SK-N-SH (cell line): Measurements from ENCODE around the gene SLC45A1. TPM values are rescaled to one million over a fixed set of nuclear protein-coding genes. Genes with fewer than 3 reads are reported as not detected.

Source experiments
- CTCF ChIA-PET: fragments of 300-600, 350-600 bp; formaldehyde crosslinking; extraction: SDS; loops from one replicate; lab custom pipeline; 2021; lab: Yijun Ruan, JAX
- POLR2A ChIA-PET: fragments of 350-600 bp; sonication (Branson Sonifier 250); formaldehyde crosslinking; extraction: SDS; loops from one replicate; lab custom pipeline; 2020; ENCODE audit warnings: antibody characterized with exemption, inconsistent platforms; lab: Yijun Ruan, JAX
- DNase-seq: peaks from one replicate; pipeline ENCODE4 v3.0.0; 2012
- H2AFZ ChIP-seq: fragments of 200-600 bp; sonication (generic); 2 replicates; pipeline ENCODE4 v1.8.1; 2016; ENCODE audit warnings: antibody characterized with exemption, mild to moderate bottlenecking, low read depth
- H3F3A ChIP-seq: fragments of 200-600 bp; sonication (generic); replicated peaks from 2 replicates; pipeline ENCODE3; 2016; ENCODE audit warnings: antibody characterized with exemption, mild to moderate bottlenecking; ENCODE audit not compliant: insufficient read depth
- H3K27ac ChIP-seq, 2 experiments: fragments of 200-500 bp in 1 of 2; fragments of 200-600 bp in 1 of 2; sonication (Bioruptor generic) in 1 of 2; sonication (generic), shearing (Covaris generic) in 1 of 2; 2 replicates each; pipeline versions ENCODE4 v1.5.1 to v1.6.1; 2014 to 2016; ENCODE audit warnings: low read depth in 2 of 2, inconsistent platforms in 1 of 2, low read length in 1 of 2, mild to moderate bottlenecking in 1 of 2, mixed read lengths in 1 of 2
- H3K27me3 ChIP-seq: fragments of 200-600 bp; sonication (generic), shearing (Covaris generic); 2 replicates; pipeline ENCODE4 v1.6.1; 2016; ENCODE audit warnings: mixed run types; ENCODE audit not compliant: insufficient read depth
- H3K36me3 ChIP-seq, 2 experiments: fragments of 200-500 bp in 1 of 2; fragments of 200-600 bp in 1 of 2; sonication (Bioruptor generic) in 1 of 2; sonication (generic) in 1 of 2; replicated peaks in 1 of 2; 2 replicates each; pipeline versions ENCODE3 to v1.5.1; 2014 to 2016; ENCODE audit warnings: low read length in 1 of 2, mild to moderate bottlenecking in 1 of 2; ENCODE audit not compliant: insufficient read depth in 2 of 2, control insufficient read depth in 1 of 2
- H3K4me1 ChIP-seq, 2 experiments: fragments of 200-500 bp in 1 of 2; fragments of 200-600 bp in 1 of 2; sonication (Bioruptor generic) in 1 of 2; sonication (generic), shearing (Covaris generic) in 1 of 2; 2 replicates each; pipeline versions ENCODE4 v1.5.1 to v1.6.1; 2014 to 2016; ENCODE audit warnings: low read depth in 1 of 2, low read length in 1 of 2, mixed run types in 1 of 2; ENCODE audit not compliant: insufficient read depth in 2 of 2, control insufficient read depth in 1 of 2
- H3K4me2 ChIP-seq: fragments of 200-600 bp; sonication (generic), shearing (Covaris generic); 2 replicates; pipeline ENCODE4 v1.6.1; 2017; ENCODE audit warnings: mixed run types
- H3K4me3 ChIP-seq, 2 experiments: fragments of 200-500 bp in 1 of 2; fragments of 200-600 bp in 1 of 2; sonication (Bioruptor generic) in 1 of 2; sonication (generic), shearing (Covaris generic) in 1 of 2; 2 replicates each; pipeline versions ENCODE4 v1.5.1 to v1.8.1; 2014 to 2016; ENCODE audit warnings: low read depth in 2 of 2, inconsistent platforms in 1 of 2, low read length in 1 of 2, mild to moderate bottlenecking in 1 of 2, mixed read lengths in 1 of 2, moderate library complexity in 1 of 2
- H3K79me2 ChIP-seq: fragments of 200-600 bp; sonication (generic); 2 replicates; pipeline ENCODE4 v1.8.1; 2017; ENCODE audit warnings: mild to moderate bottlenecking; ENCODE audit not compliant: insufficient read depth
- H3K9ac ChIP-seq: fragments of 200-600 bp; sonication (generic); 2 replicates; pipeline ENCODE4 v1.6.1; 2017; ENCODE audit warnings: mixed run types
- H3K9me2 ChIP-seq: fragments of 200-600 bp; sonication (generic); 2 replicates; pipeline ENCODE4 v1.6.1; 2017; ENCODE audit warnings: mixed run types
- H3K9me3 ChIP-seq: fragments of 200-600 bp; sonication (generic); 2 replicates; pipeline ENCODE4 v1.6.1; 2017; ENCODE audit warnings: mixed run types, mild to moderate bottlenecking, moderate library complexity
- H4K20me1 ChIP-seq: fragments of 200-600 bp; sonication (generic); 2 replicates; pipeline ENCODE4 v1.6.1; 2017; ENCODE audit warnings: mild to moderate bottlenecking, mixed run types; ENCODE audit not compliant: insufficient read depth
- JUND ChIP-seq: IDR thresholded peaks from 2 replicates; pipeline ENCODE4 v1.4.0; 2012
- MXI1 ChIP-seq: IDR thresholded peaks from 2 replicates; pipeline ENCODE4 v1.6.1; 2012; ENCODE audit warnings: mild to moderate bottlenecking, low read depth, low read length, improper control_type of control experiment
- NRF1 ChIP-seq: IDR thresholded peaks from 2 replicates; pipeline ENCODE4 v1.6.1; 2012; ENCODE audit warnings: low read depth, mild to moderate bottlenecking, low read length
- POLR2AphosphoS5 ChIP-seq: IDR thresholded peaks from 2 replicates; pipeline ENCODE4 v1.6.1; 2012; ENCODE audit warnings: low read depth, low read length
- RAD21 ChIP-seq: IDR thresholded peaks from 2 replicates; pipeline ENCODE4 v1.6.1; 2012; ENCODE audit warnings: mild to moderate bottlenecking, low read length
- SIN3A ChIP-seq: IDR thresholded peaks from 2 replicates; pipeline ENCODE4 v1.6.1; 2012; ENCODE audit warnings: low read depth, mild to moderate bottlenecking, low read length, moderate library complexity, borderline replicate concordance
- YY1 ChIP-seq: IDR thresholded peaks from 2 replicates; pipeline ENCODE4 v1.4.0; 2012; ENCODE audit warnings: low read depth, mild to moderate bottlenecking
- WGBS: methylation state at CpG from one replicate; pipeline ENCODE4 v1.1.6; 2017; ENCODE audit warnings: low lambda C conversion rate; 5-methylcytosine and 5-hydroxymethylcytosine counted together
- polyA plus RNA-seq, 3 experiments: library from polyadenylated mRNA; depleted of rRNA; stranded (reverse); fragments of >200 nt; gene quantifications; 2 replicates each; pipeline ENCODE4 v1.2.3, GENCODE V29; 2012
- TF ChIP-seq, protein P1 (sequence below): IDR thresholded peaks from 2 replicates; pipeline ENCODE4 v1.6.1; 2012; ENCODE audit warnings: mild to moderate bottlenecking, low read depth, low read length, moderate library complexity
- TF ChIP-seq, protein P2 (sequence below): fragments of 150-350 bp; IDR thresholded peaks from 2 replicates; pipeline ENCODE4 v1.6.1; 2017; ENCODE audit warnings: antibody characterized with exemption, low read length, low read depth, borderline replicate concordance

SLC45A1 gene
- polyA plus RNA-seq, 1 of the 3 experiments (the other 2 are of a cell fraction) = 2.5 TPM

DNA sequence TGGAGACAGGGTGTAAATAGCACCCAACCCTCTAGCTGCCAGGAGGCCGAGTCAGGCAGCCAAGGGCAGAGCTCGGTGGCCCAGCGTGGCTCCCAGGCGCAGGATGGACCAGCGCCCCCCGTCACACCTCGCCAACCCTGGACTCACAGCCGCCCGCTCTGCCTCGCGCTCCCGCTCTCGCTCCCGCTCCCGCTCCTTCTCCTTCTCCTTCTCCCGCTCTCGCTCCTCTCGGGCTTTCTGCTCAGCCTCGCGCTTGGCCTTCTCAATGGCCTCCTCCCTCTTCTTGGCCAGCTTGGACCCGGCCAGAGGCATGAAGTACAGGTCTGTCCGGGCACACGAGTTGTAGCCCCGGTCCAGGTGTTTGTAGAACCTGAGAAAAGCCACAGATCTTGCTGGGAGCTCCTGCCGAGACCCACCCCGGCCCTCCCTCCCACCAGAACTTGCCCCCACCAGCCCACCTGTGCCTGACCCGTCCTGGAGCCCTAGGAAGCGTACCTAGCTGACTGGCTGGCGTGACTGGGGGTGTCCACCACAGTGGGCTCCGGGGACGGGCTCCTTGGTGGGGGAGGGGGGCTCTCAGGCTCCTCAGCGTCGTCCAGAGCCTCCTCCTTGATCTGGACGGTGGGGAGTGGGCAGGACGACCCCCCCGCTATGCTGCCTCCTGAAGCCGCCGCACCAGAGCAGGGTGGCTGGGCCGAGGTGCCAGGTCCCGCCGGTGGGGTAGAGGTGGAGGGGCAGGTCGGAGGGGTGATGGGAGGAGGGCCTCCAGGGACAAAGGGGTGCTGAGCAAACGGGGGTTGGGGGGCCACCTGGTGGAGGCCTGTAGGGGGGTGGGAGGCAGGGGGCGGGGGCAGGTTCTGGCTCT, 41.9 kb downstream of the SLC45A1 start:
- H3K4me1 ChIP-seq = peaks cover 0 to 10% of the 10 kb centered on the region in 2 experiments; a peak in 1 of 4 replicates
- H3K9ac ChIP-seq = no peak overlapping the region
- no peak for DNase-seq
- CTCF ChIA-PET = interaction anchor here (0.6 to 2.1 kb wide), 3 partner anchors 9 to 366 kb away, joined by 4 to 7 read pairs (median 5); no protein-coding TSS in a partner anchor
- no peaks in the 10 kb centered on the region for H3K79me2 ChIP-seq
- no peaks in the 10 kb centered on the region for H4K20me1 ChIP-seq
- H3K4me3 ChIP-seq = no peak overlapping the region
- no peak overlapping the region; a peak in 1 of 4 replicates for H3K27ac ChIP-seq
- WGBS = 97% methylated on average over 27 of the region's 44 CpGs
- no peak overlapping the region for H2AFZ ChIP-seq
- H3K36me3 ChIP-seq = peaks cover 5 to 86% of the 10 kb centered on the region in 2 experiments
- no peak overlapping the region for H3K4me2 ChIP-seq
- TF ChIP-seq, protein P1, sequence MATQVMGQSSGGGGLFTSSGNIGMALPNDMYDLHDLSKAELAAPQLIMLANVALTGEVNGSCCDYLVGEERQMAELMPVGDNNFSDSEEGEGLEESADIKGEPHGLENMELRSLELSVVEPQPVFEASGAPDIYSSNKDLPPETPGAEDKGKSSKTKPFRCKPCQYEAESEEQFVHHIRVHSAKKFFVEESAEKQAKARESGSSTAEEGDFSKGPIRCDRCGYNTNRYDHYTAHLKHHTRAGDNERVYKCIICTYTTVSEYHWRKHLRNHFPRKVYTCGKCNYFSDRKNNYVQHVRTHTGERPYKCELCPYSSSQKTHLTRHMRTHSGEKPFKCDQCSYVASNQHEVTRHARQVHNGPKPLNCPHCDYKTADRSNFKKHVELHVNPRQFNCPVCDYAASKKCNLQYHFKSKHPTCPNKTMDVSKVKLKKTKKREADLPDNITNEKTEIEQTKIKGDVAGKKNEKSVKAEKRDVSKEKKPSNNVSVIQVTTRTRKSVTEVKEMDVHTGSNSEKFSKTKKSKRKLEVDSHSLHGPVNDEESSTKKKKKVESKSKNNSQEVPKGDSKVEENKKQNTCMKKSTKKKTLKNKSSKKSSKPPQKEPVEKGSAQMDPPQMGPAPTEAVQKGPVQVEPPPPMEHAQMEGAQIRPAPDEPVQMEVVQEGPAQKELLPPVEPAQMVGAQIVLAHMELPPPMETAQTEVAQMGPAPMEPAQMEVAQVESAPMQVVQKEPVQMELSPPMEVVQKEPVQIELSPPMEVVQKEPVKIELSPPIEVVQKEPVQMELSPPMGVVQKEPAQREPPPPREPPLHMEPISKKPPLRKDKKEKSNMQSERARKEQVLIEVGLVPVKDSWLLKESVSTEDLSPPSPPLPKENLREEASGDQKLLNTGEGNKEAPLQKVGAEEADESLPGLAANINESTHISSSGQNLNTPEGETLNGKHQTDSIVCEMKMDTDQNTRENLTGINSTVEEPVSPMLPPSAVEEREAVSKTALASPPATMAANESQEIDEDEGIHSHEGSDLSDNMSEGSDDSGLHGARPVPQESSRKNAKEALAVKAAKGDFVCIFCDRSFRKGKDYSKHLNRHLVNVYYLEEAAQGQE = no peak
- TF ChIP-seq MXI1 (no peak), RAD21 (no peak), POLR2AphosphoS5 (no peak), JUND (no peak), NRF1 (no peak), SIN3A (no peak), YY1 (no peak)
- TF ChIP-seq, protein P2, sequence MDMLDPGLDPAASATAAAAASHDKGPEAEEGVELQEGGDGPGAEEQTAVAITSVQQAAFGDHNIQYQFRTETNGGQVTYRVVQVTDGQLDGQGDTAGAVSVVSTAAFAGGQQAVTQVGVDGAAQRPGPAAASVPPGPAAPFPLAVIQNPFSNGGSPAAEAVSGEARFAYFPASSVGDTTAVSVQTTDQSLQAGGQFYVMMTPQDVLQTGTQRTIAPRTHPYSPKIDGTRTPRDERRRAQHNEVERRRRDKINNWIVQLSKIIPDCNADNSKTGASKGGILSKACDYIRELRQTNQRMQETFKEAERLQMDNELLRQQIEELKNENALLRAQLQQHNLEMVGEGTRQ = no peak
- no peaks in the 10 kb centered on the region for H3K9me3 ChIP-seq
- H3K27me3 ChIP-seq = no peaks in the 10 kb centered on the region
- H3K9me2 ChIP-seq = no peaks in the 10 kb centered on the region
- POLR2A ChIA-PET = no interaction called here
- no peaks in the 10 kb centered on the region for H3F3A ChIP-seq

DNA sequence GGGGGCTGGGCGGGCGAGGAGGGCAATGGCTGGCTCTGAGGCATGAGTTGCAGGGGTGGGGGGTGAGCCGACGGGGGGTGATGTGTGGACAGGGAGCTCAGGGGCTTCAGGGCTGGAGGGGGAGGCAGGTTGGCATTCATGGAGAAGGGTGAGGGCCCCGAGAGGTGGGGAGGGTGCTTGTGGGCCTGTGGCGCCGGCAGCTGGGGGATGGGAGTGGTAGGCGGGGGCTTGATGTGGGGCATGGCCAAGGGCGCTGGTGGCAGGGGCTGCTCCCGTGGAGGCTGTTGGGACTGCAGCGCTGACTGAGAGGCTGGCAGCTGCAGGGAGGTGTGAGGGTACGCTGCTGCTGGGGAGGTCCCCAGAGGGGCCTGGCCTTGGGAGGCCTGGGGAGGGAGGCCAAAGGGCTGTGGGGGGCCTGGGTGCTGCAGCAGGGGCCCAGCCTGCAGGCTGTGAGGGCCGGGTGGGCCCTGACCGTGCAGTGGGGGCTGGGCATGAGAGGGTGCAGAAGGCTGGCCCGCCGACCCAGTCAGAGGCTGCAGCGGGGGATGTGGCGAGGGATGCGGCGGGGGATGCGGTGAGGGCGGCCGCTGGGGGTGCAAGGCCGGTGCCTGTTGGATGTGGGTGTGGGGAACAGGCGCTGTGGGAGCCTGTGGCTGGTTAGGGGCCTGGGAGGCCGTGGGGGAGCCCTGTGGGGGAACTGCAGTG, 42.7 kb downstream of the SLC45A1 start:
- Histone ChIP-seq H3K27me3 (no peaks in the 10 kb centered on the region), H3K79me2 (no peaks in the 10 kb centered on the region), H4K20me1 (no peaks in the 10 kb centered on the region), H3K4me3 (no peak overlapping the region), H3K4me2 (no peak overlapping the region), H3K9me2 (no peaks in the 10 kb centered on the region), H3K4me1 (peaks cover 0 to 6% of the 10 kb centered on the region in 2 experiments; a peak in 1 of 4 replicates), H3K9ac (no peak overlapping the region), H3K9me3 (no peaks in the 10 kb centered on the region), H3K36me3 (peaks cover 8 to 86% of the 10 kb centered on the region in 2 experiments), H3F3A (no peaks in the 10 kb centered on the region), H3K27ac (no peak overlapping the region), H2AFZ (no peak overlapping the region)
- TF ChIP-seq RAD21 = no peak
- CTCF ChIA-PET = interaction anchor here (2.1 kb wide), 1 partner anchor 10 kb away, joined by 7 read pairs; no protein-coding TSS in a partner anchor
- no peak for DNase-seq
- 96% methylated on average over 24 of the region's 26 CpGs for WGBS
- POLR2A ChIA-PET = no interaction called here
